HG03060 (cell line): Measurements from ENCODE around the gene ARL6IP4.
"Not testable (repeated sequence)": the region's sequence is repeated elsewhere in the genome, so short reads cannot be mapped to it uniquely, and the experiment has no call there.

Experiments used
- ATAC-seq: cut with Tn5 transposase; IDR thresholded peaks from one replicate; pipeline ENCODE4 v1.9.1; 2021; ENCODE audit warnings: low read depth, moderate number of reproducible peaks; ENCODE audit not compliant: unreplicated experiment

ARL6IP4 gene

DNA sequence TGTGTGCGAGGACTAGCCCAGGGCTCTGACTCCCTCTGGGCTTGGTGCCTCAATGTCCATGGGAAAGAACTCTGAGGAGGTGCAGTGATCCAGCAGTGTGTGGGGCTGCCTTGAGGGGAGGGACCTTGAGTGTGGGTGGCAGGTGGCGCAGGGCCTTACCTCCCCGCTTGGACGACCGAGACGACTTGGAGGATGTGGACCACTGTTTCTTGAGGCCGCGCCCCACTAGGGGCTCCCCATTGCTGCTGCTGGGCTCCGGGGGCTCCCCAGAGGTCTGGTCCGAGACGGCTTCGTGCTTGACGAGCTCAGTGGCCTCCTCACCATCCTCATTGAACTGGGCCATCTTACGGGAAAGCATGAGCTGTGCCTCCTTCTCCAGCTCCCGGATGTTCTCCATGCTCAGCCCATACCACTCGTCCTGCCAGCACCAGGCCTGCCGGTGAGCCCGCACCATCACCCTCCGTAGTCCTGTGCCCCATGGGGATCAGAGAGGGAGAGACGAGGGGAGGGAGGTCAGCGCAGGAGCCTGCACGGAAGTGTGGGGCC is 24.7 kb downstream of the ARL6IP4 start:
- no peak for ATAC-seq

DNA sequence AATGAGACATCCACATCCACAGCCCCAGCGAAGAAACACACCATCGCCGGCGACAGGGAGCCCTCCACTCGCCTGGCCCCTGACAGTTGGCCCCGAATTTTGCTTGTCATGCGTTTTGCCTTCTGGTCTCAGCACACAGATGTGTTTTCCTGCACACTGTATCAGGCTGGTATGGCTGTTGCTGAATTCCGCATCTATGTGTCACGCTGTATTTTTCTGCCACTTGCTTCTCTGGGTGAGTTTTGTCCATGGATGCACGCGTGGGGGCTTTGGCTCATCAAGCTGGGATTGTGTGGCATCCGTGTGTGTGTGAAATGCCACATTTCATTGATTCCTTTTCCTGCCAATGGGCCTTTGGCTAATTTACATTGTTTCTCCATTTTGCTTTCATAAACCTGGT is 26.5 kb downstream of the ARL6IP4 start:
- ATAC-seq: no peak

DNA sequence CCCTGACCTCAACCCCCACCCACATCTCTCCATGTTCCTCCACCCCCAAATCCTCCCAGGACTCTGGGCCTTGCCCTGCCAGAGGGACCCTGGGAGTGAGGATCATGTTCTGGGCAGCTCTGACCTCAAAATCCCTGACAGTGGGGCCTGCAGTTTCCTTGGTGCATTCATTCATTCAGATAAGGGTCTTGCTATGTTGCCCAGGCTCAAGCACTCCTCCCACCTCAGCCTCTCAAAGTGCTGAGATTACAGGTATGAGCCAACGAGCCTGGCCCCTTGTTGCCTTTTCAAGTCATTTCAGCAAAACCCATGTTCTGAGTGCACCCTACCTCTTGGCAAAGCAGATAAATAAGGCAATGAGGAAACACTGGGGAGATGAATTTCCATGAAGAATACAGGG is 29.6 kb downstream of the ARL6IP4 start:
- no peak for ATAC-seq

DNA sequence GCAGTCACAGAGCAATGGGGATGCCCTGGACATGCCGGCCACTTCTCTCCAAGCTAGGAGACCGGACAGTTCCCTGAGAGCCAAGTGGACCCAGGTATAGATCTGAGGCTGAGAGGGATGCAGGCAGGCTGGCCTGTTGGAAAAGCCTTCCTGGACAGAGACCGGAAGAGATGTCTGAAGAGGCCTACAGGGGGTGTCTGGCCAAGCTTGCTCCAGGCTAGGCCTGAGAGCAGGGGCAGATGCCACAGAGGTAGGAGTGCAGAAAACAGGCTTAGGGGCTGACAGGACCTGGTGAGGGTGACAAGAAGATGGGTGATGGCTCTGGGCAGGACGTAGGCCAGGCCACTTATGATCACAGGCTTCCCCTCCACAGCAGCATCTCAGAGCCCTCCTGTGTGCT is 30.2 kb downstream of the ARL6IP4 start:
- ATAC-seq: no peak

DNA sequence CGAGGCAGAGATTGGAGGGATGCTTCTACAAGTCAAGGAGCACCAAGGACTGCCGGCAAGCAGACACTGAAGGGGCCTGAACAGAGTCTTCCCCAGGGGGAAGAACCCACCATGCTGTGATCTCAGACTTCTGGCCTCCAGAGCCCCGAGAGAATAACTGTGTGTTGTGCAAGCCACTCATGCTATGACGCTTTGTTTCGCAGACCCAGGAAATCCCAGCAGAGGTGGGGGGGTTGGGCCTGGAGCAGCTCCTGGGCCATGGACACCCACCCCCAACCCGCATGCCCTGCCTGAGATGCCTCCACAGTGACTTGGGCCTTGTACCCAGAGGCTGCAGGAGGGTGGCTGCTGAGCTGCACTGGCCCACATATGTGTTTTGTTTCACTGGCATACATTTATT is 31.2 kb downstream of the ARL6IP4 start:
- no peak for ATAC-seq

DNA sequence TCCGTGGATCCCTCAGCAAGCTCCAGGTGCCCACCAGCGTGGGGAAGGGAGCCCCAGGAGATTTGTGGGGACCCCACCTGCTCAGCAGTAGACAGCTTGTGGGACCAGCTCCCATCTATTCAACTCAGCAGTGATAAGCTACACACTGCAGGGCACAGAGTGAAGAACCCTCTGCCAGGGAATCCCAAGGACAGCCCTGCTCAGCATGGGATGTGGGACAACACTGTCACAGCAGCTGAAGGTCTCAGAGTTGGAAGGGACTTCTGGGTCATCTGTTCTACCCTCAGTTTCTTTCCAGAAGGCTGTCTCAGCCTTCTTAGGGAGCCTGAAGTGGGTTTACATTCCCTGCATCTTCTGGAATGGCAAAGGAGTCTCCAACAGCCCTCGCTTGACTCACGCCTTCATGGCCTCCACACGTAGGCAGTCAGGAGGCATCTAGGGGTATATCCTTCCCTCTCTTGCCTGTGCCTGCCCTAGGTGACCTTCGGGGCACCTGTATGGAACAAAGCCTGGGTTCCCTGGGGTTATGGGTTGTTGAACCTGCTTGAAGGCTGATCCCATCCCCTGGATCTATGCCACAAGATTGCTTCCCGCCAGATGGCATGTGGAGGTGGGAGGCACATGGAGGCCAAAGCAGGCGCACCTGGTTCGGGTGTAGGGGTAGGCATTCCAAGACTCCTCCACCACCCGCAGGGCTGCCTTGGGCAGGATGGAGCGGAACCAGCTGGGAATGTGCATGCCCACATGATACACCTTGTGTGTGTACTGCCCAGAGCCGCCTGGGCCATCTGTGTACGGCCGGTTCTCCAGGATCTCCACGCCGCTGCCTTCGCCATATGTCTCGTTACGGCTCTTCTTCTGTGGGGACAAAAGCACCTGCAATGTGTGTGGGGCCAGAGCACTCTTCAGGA is 33.0 kb downstream of the ARL6IP4 start:
- ATAC-seq: no peak

DNA sequence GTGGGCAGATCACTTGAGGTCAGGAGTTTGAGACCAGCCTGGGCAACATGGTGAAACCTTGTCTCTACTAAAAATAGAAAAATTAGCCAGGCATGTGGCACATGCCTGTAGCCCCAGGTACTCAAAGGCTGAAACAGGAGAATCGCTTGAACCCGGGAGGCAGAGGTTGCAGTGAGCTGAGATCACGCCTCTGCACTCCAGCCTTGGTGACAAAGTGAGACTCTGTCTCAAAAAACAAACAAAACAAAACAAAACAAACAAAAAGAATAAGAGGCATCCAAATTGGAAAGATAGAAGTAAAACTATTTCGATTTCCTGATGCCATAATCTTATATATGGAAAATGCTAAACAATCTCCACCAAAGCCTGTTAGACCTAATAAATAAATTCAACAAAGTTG is 34.0 kb downstream of the ARL6IP4 start:
- not testable (repeated sequence) for ATAC-seq

DNA sequence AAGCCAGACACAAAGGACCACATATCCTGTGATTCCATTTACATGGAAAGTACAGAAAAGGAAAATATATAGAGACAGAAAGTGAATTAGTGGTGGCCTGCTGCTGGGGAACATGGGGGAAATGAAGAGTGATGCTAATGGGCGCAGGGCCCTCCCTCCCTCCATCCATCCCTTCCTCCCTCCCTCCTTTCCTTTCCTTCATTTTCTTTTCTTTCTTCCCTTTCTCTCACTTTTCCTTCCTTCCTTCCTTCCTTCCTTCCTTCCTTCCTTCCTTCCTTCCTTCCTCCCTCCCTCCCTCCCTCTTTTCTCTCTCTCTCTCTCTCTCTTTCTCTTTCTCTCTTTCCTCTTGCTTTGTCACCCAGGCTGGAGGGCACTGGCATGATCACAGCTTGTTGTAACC is 37.3 kb downstream of the ARL6IP4 start:
- no peak for ATAC-seq

DNA sequence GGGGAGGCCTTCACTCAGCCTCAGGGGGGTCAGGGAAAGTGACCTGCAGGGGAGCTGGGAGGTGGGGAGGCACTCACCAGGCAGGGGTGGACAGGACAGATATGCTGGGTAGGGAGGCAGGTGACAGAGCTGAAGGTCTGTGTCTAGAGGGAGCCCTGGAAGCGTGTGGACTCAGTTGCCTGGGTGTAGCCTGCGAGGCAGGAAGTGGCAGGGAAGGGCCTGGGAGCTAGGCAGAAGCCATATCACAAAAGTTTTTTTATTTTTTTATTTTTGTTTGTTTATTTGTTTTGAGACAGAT is 39.3 kb downstream of the ARL6IP4 start:
- ATAC-seq: no peak

DNA sequence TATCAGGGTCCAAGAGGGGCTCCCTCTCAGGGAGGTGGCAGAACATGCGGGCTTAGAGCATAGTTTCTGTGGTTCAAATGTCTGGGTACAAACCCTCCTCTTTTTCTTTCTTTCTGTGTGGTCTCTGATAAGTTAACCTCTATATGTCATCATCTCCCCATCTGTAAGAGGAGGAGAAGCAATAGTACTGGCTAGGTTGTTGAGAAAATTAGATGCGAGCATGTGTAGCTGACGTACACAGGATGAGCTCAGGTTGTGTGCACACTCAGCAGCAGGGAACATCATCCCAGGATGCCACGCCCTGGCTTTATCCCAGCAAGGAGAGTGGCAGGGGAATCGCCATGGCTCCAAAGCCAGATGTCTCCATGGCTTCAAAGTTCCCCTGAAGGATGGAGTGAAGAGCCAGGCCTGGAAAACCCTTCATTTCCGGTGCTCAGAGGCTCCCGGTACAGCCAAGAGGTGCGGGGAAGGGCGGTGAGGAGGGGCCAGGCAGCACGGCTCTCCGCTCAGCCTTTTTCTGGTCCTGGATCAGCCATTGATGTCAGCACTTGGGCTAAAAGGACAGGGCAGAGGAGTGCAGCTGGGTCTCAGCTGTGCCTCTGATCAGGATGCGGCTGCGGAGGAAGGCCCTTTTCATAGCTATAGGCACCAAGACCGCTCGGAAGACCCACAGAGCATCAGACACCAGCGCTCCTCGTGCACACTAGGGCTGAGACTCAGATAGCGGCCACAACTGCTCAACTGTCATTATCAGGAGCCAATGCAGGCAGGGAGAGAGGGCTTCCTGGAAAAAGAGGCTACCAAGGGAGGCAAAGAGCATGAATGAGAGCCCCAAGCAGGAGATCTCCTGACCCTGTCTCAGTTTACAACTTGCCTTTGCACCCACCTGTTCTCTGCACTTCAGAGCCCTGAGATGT is 41.5 kb downstream of the ARL6IP4 start:
- no peak for ATAC-seq

DNA sequence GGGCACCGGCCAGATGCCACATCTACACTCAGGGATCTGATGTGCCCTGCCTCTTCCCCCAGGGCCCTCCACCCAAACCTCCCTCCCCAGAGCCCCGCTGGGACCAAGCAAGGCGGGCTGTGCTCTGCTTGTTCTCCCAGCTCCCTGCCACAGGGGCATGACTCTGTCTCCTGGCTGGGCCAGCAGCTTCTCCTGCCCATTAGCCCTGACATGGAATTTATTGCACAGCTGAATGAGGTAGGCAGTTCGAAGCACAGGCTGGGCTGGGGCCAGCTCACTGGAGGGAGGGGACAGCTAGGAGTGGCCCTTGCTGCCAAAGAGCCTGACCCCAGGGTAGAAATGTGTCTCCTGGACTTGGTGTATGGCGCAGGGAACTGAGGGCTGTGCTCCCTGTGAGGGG is 42.4 kb downstream of the ARL6IP4 start:
- no peak for ATAC-seq

DNA sequence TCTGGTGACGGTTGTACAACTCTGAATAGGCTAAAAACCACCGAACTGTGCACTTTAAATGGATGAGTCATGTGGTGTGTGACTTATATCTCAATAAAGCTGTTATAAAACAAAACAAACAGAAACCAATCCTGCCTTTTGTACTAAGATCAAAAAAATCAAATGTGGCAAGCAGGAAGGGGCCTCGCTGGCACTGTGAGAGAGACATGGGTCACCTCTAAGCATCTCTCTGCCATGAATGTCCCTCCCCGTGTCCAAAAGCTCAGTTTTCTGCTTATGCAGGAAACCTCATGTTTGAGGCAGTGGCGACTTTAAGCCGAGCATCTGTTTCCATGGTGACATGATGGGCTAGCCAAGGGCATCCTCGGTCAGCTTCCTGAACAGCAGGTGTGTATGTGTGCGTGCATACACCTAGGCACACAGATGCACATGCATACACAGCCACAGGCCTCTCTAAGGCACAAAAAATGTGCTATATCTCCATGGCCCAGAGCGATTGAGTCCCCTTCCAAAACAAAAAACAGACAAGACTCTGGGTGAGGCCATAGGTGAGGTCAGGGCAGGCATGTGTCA is 44.4 kb downstream of the ARL6IP4 start:
- ATAC-seq: no peak

DNA sequence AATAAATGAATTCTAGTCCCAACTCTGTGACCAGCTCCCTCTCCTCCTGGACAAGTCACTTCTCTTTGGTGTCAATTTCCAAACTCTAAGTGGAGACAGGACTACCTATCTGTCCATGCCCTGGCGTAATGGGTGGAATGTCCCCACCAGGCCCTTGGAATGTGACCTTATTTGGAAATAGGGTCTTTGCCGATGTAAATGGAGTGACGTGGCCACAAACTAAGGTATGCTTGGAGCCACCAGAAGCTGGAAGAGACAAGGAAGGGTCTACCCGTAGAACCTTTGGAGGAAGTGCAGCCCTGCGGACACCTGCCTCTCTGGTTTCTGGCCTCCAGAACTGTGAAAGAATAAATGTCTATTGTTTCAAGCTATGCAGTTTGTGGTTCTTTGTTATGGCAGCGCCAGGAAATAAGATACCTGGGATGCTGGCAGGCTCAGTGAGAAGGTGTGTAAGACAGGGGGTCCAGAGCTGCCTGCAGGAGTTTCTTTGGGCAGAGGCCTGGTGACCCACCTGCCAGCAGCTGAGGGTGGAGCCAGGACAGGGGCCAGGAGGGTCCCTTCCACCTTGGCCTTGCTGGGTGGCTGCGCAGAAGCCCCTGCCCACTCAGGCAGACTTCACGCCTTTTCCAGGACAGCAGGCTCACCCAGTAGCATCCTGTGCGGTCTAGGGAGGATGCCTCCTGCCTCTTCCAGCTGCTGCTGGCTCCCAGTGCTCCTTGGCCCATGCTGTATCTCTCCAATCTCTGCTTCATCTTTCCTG is 45.8 kb downstream of the ARL6IP4 start:
- no peak for ATAC-seq

DNA sequence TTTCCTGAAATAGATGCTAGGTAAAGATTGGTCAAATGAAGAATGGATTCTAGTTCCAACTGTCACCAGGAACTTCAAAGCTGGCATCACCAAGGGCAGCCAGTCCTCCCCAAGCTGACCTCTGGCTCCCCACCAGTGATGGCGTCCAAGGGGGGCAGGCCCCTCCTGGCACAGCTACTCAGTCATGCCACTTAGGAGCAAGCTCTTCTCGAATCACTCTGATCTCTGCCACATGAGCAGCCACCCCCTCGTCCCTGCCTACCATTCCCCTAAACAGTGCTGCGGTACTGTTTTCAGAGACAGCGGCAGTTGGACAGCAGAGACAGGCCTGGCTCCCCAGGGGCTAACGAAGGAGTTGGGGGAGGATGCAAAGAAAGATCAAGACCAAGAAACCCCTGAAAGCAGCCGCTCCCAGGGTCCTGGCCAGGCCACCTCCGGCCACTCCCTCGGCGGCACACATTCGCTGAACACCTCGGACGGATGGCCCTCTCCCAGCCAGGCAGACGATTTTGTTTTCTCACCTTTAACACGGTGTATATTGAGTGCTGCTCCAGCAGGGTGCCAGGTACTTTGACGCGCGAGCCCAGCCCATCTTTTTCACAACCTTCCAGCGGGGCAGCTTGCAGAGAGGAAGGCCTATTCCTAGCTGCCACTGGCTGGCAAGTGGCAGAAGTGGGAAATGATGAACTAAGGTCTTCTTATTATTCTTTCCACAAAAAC is 47.4 kb downstream of the ARL6IP4 start:
- no peak for ATAC-seq

DNA sequence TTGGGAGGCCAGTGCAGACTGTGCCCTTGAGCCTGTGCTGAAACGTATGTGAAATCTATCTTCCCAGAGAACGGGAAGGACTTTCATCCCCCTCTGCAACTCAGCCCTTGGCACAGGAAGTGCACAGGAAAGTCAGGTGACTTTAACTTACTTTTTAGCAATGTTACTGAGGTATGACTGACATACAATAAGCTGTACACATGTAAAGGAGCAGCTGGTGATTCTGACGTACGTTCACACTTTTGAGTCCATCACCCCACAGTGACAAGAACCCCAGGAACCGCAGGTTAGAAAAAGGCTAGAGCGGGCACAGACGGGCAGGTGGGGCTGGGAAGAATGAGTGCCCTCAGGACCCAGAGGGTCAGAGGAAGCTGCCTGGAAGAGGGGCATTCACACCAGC is 48.0 kb downstream of the ARL6IP4 start:
- ATAC-seq: no peak

DNA sequence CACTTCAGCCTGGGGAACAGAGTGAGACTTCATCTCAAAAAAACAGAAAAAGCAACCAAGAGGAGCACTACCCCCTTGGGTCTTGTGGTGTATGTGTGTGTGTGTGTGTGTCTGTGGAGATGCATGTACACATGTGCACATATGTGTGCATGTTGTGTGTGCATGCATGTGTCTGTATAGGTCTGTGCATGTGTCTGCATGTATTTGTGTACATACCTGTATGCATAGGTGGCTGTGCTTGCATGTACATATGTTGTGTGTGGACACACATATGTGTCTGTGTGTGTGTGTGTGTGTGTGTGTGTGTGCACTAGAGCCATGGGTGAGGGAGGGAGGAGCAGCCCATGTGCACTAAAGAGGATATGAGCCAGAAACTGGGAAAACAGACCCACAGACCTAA is 49.1 kb downstream of the ARL6IP4 start:
- no peak for ATAC-seq

DNA sequence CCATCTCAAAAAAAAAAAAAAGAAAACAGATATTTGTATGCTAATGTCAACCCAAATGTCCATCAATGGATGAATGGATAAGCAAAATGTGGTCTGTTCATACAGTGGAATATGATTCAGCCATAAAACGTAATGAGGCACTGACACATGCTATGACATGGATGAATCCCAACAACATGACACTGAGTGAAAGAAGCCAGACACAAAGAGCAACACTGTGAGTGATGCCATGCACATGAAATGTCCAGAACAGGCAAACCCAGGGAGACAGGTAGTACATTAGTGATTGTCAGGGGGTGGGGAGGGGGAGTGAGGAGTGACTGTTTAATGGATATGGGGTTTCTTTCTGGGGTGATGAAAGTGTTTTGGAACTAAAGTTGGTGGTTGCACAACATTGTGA is 50.2 kb downstream of the ARL6IP4 start:
- no peak for ATAC-seq

DNA sequence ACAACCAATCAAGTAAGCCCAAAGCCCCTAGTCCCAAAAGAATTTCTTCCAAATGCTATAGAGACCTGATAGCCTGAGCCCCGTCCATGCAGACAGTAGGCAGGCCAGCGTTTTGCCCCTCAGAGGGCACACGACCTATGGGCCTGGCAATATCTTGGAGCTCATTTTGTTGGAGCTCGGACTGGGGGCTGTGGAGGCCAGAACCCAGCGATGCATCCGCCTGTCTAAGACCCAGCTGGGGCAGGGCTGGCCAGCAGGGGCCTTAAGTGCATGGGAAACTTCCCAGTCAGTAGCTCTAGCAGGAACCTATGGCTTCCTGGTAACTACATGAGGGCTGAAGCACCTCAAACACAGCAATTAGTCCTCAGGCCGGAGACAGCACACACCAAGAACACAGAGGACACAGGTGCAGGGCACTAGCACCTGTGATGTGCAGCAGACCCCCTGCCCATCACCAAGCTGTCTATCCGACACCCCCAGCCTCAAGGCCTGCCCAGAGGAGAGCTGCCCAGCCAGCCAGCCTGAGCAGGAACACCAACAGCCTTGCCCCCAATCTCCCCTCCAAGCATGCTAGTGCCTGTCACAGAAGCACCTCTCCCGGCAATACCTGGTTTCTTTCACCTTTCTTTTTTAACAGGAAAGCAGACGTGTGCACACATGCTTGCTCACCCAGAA is 50.8 kb downstream of the ARL6IP4 start:
- ATAC-seq: no peak
